HG03045 (cell line): Measurements from ENCODE around the gene CCER1.

Source experiments
- ATAC-seq: cut with Tn5 transposase; IDR thresholded peaks from one replicate; pipeline ENCODE4 v1.9.1; 2021; ENCODE audit warnings: mild to moderate bottlenecking, moderate library complexity; ENCODE audit not compliant: unreplicated experiment

The CCER1 gene

GRCh38 chr12:90969346-90969745, 14.4 kb upstream of the CCER1 start:
- ATAC-seq: no peak

- ATAC-seq: no peak
Observed at GRCh38 chr12:90965204-90965603, 10.2 kb upstream of the CCER1 start.

GRCh38 chr12:90964616-90965015, 9.6 kb upstream of the CCER1 start:
- no peak for ATAC-seq

- ATAC-seq: no peak
Observed at GRCh38 chr12:90963946-90964345, 9.0 kb upstream of the CCER1 start.

- ATAC-seq: no peak
Observed at GRCh38 chr12:90961154-90961553, 6.2 kb upstream of the CCER1 start.

- peak; percentile 69 for ATAC-seq
Observed at GRCh38 chr12:90959538-90960139, 4.7 kb upstream of the CCER1 start.

GRCh38 chr12:90959032-90959431, 4.1 kb upstream of the CCER1 start:
- ATAC-seq: no peak

GRCh38 chr12:90958347-90958746, 3.4 kb upstream of the CCER1 start:
- no peak for ATAC-seq

- no peak for ATAC-seq
Observed at GRCh38 chr12:90954428-90954827, 548 bp downstream of the CCER1 start.

- no peak for ATAC-seq
Observed at GRCh38 chr12:90953956-90954421, 987 bp downstream of the CCER1 start.

GRCh38 chr12:90951432-90952105, 3.4 kb downstream of the CCER1 start:
- no peak for ATAC-seq

GRCh38 chr12:90947869-90948268, 7.1 kb downstream of the CCER1 start:
- ATAC-seq: no peak

- peak; percentile 65 for ATAC-seq
Observed at GRCh38 chr12:90945070-90945649, 9.8 kb downstream of the CCER1 start.

GRCh38 chr12:90943255-90943654, 11.7 kb downstream of the CCER1 start:
- no peak for ATAC-seq

GRCh38 chr12:90940872-90941499, 14.0 kb downstream of the CCER1 start:
- no peak for ATAC-seq

GRCh38 chr12:90939382-90939781, 15.6 kb downstream of the CCER1 start:
- ATAC-seq: no peak

- ATAC-seq: no peak
Observed at GRCh38 chr12:90938451-90938850, 16.5 kb downstream of the CCER1 start.

GRCh38 chr12:90937651-90938050, 17.3 kb downstream of the CCER1 start:
- ATAC-seq: no peak

GRCh38 chr12:90936230-90937005, 18.6 kb downstream of the CCER1 start:
- no peak for ATAC-seq

- ATAC-seq: no peak
Observed at GRCh38 chr12:90925562-90925961, 29.4 kb downstream of the CCER1 start.

GRCh38 chr12:90924406-90924805, 30.6 kb downstream of the CCER1 start:
- no peak for ATAC-seq
